ENCODE data around the gene NLRP1. TPM values are rescaled to one million over a fixed set of nuclear protein-coding genes. Genes with fewer than 3 reads are reported as not detected.
"Not testable (repeated sequence)": the region's sequence is repeated elsewhere in the genome, so short reads cannot be mapped to it uniquely, and the experiment has no call there.

Gene NLRP1
- total RNA-seq, 1 donor from 2014 or later: 22.2 TPM

DNA sequence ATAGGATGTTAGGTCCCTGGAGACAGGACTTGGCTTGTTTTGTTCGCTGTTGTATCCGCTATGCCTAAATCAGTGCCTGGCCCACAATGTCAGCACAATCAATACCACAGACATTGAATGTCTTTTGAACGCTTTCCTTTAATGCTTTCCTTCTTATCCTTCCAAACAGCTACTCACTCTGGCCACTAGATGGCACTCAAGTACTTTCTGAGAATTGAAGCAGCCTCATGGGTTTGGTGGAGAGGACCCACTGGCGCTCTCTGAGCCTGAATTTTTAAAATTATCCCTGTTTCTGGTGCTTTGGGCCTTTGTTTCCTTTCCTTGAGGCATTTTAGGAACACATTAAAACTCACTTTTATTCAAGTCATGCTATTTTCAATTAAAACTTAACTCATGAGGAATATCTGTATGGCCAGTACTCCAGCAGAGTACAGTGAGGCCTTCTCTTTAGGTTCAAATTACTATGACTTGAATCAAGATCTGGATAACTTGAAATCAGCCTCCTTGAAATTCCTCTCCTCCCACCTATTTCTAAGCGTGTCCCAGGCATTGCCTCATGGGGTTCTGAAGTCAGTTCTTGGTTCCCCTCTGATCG, 3.2 kb upstream of the NLRP1 start:
- no peak for DNase-seq (ENCODE audit: low read depth, low spot score)

GRCh38 chr17:5585836-5586521, 1.7 kb upstream of the NLRP1 start:
- no peak for DNase-seq (ENCODE audit: low read depth, low spot score)

GRCh38 chr17:5585287-5585794, 1.0 kb upstream of the NLRP1 start:
- no peak for DNase-seq (ENCODE audit: low read depth, low spot score)

GRCh38 chr17:5583426-5584382, 605 bp downstream of the NLRP1 start:
- DNase-seq (ENCODE audit: low read depth, low spot score): no peak

DNA sequence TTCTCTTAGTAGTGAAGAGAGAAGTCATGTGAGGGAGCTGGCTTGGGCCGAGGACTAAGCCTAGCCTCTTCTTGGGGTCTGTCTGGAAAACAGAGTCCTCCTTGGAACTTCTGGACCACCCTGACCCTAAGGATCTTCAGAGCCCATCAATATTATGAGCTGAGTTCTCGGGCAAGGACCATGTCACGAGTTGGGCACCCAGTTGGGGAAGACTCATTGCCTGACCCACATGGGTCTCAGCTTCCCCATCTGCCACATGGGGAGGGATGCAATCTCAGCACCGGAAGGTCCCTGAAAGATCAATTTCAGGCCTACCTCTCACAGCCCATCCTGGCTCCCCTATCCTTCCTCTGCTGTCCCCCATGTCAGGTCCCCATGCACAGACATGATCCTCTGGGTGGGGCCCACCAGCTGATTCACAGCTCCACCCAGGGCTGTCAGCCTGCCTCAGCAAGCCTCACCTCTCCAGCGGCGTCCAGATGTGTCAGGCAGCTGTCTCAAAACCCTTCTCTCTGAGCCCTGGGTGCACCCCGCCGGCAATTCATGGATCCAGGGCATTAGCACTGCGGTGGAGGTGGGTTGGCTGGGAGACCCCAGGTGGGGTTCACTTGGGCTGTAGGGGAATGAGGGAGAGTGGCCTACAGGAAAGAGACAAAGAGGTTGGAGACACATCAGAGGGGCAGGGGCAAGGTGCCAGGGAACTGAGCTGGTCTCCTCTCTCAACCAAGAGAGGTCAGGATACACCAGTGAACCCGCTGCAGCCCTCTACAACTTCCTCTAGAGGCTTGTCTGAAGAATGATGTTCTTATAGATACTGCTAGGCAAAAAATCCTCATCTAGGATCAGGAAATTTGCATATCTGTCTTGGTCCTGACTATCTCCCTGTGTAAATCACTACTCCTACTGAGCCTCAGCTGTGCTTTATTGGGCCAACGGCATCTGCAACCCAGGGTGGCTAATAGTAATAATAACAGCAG, 1.8 kb downstream of the NLRP1 start:
- no peak for DNase-seq (ENCODE audit: low read depth, low spot score)

GRCh38 chr17:5581655-5582054, 2.7 kb downstream of the NLRP1 start:
- no peak for DNase-seq (ENCODE audit: low read depth, low spot score)

DNA sequence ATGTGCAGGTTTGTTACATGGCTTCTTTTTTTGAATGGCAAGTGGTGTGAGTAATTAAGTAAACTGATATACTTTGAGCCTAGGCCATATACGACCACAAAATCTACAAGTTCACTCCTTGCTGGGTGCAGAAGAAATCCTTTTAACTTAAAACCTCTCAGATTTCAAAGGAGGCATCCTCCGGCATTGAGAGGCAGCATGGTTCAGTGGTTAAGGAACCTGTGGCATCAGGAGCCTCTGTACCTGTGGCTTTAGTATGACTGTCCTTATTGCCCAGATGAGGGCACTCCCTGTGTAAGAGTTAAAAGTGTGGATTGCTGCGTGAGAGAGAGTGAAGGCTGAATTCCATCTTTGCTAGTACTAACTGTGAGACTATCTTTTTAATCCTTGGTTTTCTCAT, 3.3 kb downstream of the NLRP1 start:
- DNase-seq (ENCODE audit: low read depth, low spot score): no peak

- no peak for DNase-seq (ENCODE audit: low read depth, low spot score)
Observed at GRCh38 chr17:5580367-5580766, 3.9 kb downstream of the NLRP1 start.

- not testable (repeated sequence) for DNase-seq (ENCODE audit: low read depth, low spot score)
Observed at GRCh38 chr17:5578768-5579167, 5.5 kb downstream of the NLRP1 start.

DNA sequence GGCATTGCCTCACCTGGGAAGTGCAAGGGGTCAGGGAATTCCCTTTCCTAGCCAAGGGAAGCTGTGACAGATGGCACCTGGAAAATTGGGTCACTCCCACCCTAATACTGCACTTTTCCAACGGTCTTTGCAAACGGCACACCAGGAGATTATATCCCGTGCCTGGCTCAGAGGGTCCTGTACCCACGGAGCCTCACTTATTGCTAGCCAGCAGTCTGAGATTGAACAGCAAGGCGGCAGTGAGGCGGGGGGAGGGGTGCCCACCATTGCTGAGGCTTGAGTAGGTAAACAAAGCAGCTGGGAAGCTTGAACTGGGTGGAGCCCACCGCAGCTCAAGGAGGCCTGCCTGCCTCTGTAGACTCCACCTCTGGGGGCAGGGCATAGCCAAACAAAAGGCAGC, 11.3 kb downstream of the NLRP1 start:
- not testable (repeated sequence) for DNase-seq (ENCODE audit: low read depth, low spot score)

GRCh38 chr17:5571281-5571680, 13.0 kb downstream of the NLRP1 start:
- DNase-seq (ENCODE audit: low read depth, low spot score): no peak

DNA sequence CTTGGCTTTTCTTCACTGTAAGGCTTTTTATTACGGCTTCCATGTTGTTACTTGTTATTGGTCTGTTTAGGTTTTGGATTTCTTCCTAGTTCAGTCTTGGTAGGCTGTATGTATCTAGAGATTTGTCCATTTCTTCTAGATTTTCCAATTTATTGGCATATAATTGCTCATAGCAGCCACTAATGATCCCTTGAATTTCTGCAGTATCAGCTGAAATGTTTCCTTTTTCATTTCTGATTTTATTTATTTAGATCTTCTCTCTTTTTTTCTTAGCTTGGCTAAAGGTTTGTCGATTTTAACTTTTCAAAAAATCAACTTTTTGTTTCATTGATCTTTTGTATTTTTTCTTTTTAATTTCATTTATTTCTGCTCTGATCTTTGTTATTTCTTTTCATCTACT, 18.5 kb downstream of the NLRP1 start:
- no peak for DNase-seq (ENCODE audit: low read depth, low spot score)

DNA sequence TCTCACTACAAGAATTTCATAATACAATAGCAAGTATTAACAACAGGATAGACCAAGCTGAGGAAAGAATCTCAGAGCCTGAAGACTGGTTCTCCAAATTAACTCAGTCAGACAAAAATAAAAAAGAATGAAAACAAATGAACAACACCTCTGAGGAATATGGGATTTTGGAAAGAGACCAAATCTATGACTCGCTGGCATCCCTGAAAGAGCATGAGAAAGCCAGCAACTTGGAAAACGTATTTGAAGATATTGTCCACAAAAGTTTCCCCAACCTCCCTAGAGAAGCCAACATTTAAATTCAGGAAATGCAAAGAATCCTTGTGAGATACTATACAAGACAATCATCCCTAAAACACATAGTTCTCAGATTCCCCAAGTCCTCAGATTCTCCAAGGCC, 20.9 kb downstream of the NLRP1 start:
- no peak for DNase-seq (ENCODE audit: low read depth, low spot score)

DNA sequence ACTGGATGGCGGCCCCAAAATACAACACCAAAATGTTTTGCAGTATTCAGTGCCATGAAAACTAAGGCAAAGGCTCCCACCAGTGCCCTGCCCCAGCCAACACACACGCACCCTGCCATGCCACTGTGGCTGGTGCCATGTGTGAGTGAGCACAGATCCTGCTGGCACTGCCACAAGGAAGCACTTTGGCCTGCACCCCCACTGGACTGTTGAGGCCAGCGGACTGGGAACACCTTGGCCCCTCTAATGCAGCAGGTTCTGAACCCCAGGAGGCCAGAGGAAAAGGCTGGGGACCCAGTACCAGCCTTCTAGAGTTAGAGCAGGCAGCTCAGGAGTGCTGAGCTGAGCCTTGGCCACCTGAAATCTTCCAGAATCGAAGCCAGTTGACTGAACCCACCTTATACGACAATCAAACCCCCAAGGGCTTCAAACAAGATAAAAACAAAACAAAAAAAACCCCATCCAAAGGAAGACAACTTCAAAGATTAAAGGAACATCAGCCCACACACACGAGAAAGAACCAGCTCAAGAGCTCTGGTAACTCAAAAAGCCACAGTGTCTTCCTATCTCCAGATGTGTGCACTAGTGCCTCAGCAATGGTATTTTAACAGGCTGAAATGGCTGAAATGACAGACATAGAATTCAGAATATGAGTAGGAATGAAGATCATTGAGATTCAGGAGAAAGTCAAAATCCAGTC, 21.5 kb downstream of the NLRP1 start:
- no peak for DNase-seq (ENCODE audit: low read depth, low spot score)

DNA sequence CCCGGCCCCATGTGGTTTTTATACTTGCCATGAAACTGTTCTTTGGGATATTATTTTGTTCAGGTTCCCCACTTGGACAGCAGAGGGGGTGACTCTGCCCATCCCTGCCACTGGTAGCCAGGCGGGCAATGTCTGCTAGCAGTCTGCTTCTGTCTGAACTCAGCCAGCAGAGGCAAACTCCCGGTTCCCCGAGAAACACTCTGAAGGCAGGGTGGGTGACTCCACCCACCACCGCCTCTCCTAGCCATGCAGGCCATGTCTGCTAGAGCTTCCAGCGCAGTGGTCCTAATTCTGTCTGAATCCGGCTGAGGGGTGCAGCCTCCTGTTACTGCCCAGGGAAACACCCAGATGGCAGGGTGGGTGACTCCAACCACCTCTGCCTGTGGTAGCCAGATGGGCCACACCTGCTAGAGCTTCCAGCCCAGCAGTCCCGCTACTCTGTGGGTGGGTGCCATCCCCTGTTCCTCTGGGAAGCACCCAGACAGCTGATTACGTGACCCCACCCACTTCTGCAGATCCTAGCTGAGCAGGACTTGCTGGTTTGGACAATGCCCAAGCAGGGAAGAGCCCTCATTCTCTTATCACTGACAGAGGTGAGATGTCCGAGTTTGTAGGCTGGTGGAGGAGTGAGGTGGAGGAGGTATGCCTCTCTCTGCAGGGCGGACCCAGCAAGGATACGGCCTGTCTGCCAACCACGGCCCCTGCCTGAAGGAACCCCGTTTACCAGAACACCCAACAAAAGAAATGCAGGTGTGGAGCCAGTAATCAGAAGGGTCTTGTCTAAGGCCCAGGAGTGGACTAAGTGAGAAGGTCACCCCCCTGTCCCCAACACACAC, 22.4 kb downstream of the NLRP1 start:
- DNase-seq (ENCODE audit: low read depth, low spot score): no peak

- DNase-seq (ENCODE audit: low read depth, low spot score): no peak
Observed at GRCh38 chr17:5560361-5560988, 23.8 kb downstream of the NLRP1 start.

DNA sequence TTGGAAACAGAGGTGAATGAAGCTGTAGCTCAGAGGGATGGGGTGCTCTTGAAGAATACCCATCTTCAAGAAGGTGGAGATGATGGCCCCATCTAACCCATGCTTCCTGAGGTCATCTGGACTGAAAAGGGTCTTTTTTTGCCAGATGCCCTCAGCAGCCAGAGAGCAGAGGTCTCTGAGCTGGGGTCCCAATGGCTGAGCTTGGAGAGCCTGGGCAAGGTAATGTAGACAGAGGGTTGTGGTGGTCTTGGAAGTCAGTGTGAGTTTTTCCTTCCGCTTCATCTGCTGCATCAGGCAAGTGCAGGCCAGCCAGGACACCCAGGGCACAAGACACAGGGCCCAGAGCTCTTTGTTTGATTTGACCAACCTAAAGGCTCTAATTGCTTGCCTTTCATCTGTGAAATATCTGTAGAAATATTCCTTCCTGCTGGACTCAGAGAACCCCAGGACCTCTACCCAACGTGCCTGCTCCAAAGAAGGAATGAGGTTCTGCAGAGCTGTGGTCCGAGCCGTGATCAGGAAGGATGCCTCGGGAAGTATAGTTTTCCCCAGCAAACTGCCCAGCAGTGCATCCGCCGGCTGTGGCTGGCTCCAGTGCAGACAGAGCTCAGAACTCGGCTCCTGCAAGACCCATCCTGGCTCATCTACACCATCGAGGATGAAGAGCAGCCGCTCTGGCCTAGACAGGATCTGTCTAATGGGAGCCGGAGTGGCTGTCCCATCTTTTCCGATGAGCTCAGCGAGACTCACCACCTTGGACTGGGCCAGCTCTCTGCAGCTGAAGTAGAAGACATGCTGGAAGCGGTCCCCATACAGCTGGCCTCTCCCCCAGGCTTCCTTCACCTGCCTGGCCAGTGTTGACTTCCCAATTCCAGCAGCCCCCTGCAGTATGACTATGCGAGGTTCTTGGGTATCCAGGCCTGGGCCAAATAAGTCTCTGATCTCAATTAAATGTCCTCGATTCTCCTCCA, 25.2 kb downstream of the NLRP1 start:
- DNase-seq (ENCODE audit: low read depth, low spot score): no peak

GRCh38 chr17:5557990-5558389, 26.3 kb downstream of the NLRP1 start:
- DNase-seq (ENCODE audit: low read depth, low spot score): no peak
